VCaP (cell line): ENCODE measurements around the gene CHRD.

Source experiments
- H3K27ac ChIP-seq: fragments of 450-650 bp; 2 replicates; pipeline ENCODE4 v1.5.1; 2017
- TF ChIP-seq, protein P1 (sequence below): fragments of 450-650 bp; conservative IDR thresholded peaks from 2 replicates; pipeline ENCODE4 v1.5.1; 2017; ENCODE audit warnings: mild to moderate bottlenecking, moderate library complexity

CHRD gene

DNA sequence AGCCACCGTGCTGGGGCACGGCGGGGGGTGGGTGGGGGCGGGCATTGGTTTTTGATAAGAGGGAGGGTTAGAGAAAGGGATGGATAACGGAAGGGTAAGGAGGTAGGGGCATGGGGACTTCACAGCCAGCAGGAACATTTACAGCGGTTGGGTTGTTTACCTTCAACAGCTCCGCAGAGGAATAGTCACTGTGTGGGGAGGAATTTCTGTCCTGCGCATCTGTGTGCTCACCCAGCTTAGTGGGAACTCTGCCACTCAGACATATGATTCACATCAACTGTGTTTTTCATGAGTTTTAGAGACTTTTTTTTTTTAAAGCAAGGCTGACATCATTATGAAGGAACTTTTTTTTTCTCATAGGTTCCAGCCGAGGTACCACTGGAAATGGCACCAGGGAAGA, 19.6 kb downstream of the CHRD start:
- TF ChIP-seq, protein P1, sequence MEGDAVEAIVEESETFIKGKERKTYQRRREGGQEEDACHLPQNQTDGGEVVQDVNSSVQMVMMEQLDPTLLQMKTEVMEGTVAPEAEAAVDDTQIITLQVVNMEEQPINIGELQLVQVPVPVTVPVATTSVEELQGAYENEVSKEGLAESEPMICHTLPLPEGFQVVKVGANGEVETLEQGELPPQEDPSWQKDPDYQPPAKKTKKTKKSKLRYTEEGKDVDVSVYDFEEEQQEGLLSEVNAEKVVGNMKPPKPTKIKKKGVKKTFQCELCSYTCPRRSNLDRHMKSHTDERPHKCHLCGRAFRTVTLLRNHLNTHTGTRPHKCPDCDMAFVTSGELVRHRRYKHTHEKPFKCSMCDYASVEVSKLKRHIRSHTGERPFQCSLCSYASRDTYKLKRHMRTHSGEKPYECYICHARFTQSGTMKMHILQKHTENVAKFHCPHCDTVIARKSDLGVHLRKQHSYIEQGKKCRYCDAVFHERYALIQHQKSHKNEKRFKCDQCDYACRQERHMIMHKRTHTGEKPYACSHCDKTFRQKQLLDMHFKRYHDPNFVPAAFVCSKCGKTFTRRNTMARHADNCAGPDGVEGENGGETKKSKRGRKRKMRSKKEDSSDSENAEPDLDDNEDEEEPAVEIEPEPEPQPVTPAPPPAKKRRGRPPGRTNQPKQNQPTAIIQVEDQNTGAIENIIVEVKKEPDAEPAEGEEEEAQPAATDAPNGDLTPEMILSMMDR = no peak
- no peak overlapping the region for H3K27ac ChIP-seq

DNA sequence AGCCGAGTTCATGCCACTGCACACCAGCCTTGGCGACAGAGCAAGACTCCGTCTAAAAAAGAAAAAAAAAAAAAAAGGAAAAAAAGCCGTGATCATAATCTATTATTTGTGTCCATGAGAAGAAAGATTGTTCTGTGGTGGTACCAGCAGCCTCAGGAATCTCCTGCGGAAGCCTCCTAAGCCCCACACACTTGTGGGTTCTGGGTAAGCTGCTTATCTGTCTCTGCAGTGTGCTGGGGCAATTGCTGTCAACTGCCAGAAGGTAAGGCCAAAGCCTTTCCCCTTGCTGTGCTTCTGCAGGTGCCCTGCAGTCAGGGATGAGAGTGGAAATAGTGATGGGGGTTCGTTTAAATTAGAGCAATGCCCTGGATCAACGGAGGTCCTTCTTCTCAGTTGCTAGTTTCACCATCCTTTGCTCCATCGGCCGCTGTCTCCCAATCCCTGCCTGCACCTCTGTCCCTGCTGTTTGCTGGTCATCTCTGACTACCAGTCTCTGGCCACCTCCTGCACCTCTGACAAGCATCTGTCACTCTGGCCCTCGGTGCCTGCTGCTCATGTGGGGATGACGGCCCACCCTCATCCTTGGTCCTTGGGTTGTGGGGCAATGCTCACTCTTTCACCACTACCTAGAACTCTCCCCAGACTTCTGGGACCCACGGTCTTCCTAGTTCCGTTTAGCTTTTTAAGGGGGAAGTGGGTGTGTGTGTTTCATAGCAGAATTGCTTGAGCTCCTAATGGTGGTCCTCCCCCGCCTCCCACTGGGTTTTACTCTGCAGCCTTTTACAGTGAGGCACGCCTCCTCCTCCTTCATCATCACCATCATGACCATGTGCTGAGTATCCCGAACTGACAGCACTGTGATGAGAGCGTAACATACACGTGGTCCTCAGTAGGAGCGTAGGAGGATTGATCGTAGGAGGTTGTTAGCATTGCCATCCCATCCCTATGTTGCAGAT, 25.5 kb downstream of the CHRD start:
- TF ChIP-seq, protein P1 = no peak
- no peak overlapping the region for H3K27ac ChIP-seq

DNA sequence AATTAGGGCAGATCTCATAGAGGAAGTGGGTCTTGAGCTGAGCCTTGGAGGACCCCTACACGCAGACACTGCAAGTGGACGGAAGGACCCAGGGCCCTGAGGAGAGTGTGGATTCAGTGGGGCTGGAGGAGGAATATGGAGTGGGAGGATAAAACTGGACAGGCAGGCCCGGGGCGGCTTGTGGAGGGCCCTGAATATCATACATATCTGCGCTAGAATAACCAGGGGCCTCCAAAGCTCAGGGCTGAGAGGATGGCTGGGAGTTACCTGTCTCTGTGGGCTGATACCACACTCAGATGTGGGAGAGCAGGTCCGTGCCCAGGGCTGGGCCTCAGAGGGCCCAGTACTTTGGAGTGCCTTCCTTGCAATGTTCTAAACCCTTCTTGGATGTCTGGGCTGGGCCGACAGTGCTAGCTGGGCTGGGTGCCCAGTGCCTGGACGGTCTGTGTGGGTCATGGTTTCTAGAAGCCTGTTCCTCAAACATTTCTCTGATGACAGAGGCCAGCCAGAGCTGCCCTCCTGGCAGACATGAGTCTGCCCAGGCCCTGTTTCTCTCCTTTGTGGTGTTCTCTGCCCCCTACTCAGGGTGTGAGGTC, 29.6 kb downstream of the CHRD start:
- TF ChIP-seq, protein P1 = no peak
- H3K27ac ChIP-seq = no peak overlapping the region

DNA sequence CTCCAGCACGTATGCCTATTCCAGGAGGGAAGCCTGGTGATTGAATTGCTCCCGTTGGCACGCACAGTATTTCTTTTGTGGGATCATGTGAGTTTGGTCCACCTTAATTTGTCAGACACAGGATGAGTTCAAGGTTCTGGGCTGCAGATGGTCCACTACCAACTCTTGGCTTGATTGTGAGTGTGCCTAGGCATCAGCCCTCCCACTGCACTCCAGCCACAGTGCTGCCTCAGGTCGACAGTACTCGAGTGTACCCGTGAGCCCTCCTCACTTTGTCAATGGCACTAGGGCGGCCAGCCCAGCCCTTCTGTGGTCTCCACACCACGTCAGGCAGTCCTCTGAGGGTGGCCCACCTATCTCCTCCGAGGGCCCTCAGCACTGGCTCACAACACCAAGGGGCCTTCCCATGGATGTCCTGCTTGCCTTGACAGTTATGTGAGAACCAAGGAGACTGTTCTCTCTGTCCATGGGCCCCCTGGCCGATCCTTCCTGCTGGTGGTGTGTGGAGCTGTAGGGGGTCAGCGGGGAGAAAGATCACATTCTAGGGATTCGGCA, 30.2 kb downstream of the CHRD start:
- no peak overlapping the region for H3K27ac ChIP-seq
- TF ChIP-seq, protein P1 = no peak

DNA sequence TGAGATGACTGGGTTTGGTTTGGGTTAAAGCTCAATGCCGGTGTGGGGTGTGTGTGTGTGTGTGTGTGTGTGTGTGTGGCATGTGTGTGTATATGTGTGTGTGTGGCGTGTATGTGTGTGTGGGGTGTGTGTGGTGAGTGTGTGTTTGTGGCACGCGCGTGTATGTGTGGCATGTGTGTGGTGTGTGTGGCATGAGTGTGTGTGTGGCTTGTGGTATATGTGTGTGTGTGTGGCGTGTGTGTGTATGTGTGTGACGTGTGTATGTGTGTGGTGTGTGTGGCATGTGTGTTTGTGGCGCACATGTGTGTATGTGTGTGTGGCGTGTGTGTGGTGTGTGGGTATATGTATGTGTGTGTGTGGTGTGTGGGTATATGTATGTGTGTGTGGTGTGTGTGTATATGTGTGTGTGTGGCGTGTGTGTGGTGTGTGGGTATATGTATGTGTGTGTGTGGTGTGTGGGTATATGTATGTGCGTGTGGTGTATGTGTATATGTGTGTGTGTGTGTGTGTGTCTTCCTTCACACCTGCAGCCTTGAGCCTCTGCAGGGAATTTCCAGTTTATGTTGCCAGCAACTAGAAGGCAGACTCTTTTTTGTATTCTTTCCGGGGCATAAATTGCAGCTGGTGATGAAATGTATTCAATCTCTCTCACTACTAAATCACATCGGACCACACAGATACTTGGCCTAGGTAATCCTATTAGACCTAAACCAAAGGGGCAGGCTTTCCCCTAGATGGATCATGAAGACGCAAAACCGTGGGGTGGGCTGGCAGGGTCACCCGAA, 34.8 kb downstream of the CHRD start:
- TF ChIP-seq, protein P1 = no peak
- no peak overlapping the region for H3K27ac ChIP-seq

DNA sequence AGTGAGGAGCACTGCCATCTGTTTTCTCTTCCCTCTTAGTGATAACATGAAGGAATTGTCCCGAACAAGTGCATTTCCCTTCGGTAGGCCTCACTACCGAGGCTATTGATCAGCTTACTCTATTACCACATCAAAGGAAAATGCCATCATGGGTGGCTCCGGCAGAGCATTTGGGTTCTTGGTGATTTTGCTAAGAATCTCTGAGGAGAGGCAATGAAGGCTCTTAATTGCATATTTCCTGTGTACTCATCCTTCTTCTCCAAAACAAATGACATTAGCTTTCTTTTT, 35.3 kb downstream of the CHRD start:
- H3K27ac ChIP-seq = no peak overlapping the region
- TF ChIP-seq, protein P1 = no peak
